Esophagus squamous epithelium (tissue), 5 donors: ENCODE data around the gene PFKFB4. TPM values are rescaled to one million over a fixed set of nuclear protein-coding genes. Genes with fewer than 3 reads are reported as not detected.

Experiments
- DNase-seq: peaks from one replicate; lab custom pipeline; 2025; lab: John Stamatoyannopoulos, UW
- H3K27ac ChIP-seq, 4 donors: fragments of 200-600 bp; sonication (generic); one replicate each; pipeline ENCODE4 v1.5.1; 2016 to 2019; ENCODE audit warnings: mild to moderate bottlenecking in 1 of 4
- H3K27me3 ChIP-seq, 4 donors: fragments of 200-600 bp; sonication (generic); 1 replicate in 3 of 4; 2 replicates in 1 of 4; pipeline versions ENCODE4 v1.5.1 to v1.6.0; 2017 to 2021; ENCODE audit warnings: antibody characterized with exemption in 1 of 4
- H3K36me3 ChIP-seq, 3 donors: fragments of 200-600 bp; sonication (generic); one replicate each; pipeline ENCODE4 v1.5.1; 2016 to 2019
- H3K4me1 ChIP-seq, 3 donors: fragments of 200-600 bp; sonication (generic); one replicate each; pipeline ENCODE4 v1.5.1; 2017 to 2019
- H3K4me3 ChIP-seq, 4 donors: fragments of 200-600 bp; sonication (generic); 1 replicate in 3 of 4; 2 replicates in 1 of 4; pipeline ENCODE4 v1.5.1; 2016 to 2019; ENCODE audit warnings: mild to moderate bottlenecking in 2 of 4, moderate library complexity in 1 of 4
- H3K9me3 ChIP-seq, 3 donors: fragments of 200-600 bp; sonication (generic); one replicate each; pipeline ENCODE4 v1.5.1; 2016 to 2019
- POLR2A ChIP-seq, 4 donors: fragments of 450-650 bp; IDR thresholded peaks; one replicate each; pipeline ENCODE4 v1.6.1; 2017; ENCODE audit warnings: antibody characterized with exemption in 4 of 4, mild to moderate bottlenecking in 4 of 4, moderate library complexity in 3 of 4
- WGBS, 2 donors: methylation state at CpG; one replicate each; pipeline ENCODE4 v1.1.5; 2018; 5-methylcytosine and 5-hydroxymethylcytosine counted together
- intact Hi-C: fragments of 100-400 bp; cut with DNase I; formaldehyde crosslinking; loops from one replicate; pipeline ENCODE4 v1.15.0; 2022
- total RNA-seq, 4 donors: library from RNA; depleted of rRNA; stranded (reverse); fragments of >200 nt; gene quantifications; one replicate each; pipeline ENCODE4 v1.1.0, GENCODE V29; 2016
- TF ChIP-seq, protein P1 (sequence below), 6 experiments: fragments of 450-650 bp in 4 of 6; fragments of 200-600 bp in 2 of 6; sonication (generic) in 2 of 6; IDR thresholded peaks; one replicate each; pipeline ENCODE4 v1.5.1; 2016 to 2019; ENCODE audit warnings: antibody characterized with exemption in 6 of 6, mild to moderate bottlenecking in 4 of 6, moderate library complexity in 4 of 6
- donor health status: DM: yes; HTN: yes; CAD: no.

Gene PFKFB4
- total RNA-seq, 4 donors from 2014 or later = 6.7 to 10.2 (median 8.0) TPM

DNA sequence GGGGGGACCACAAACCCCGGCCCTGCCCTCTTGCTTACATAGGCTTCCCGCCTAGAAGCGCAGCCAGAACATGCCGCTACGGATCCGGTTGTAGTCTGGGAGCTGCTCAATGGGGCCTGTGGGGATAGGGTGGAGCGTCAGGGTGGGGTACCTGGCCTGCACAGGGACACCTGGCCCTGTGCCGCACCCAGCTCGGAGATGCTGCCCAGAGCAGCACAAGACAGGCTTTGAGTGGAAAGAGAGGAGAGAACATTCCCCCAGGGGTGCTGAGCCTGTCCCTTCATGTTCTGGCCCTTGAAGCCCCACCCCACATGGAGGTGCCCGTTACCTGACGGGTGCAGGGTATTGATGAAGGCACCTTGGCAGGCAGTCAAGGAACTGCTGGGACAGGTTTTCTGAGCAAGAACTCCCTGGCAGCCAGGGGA lies 42.5 kb upstream of the PFKFB4 start:
- peaks cover 49 to 84% (median 60%) of the 10 kb centered on the region in 3 donors for H3K4me1 ChIP-seq
- H3K9me3 ChIP-seq = no peaks in the 10 kb centered on the region
- H3K36me3 ChIP-seq = peaks cover 34 to 62% (median 46%) of the 10 kb centered on the region in 3 donors
- TF ChIP-seq POLR2A (IDR thresholded peaks at IDR 0.05) = no peak
- TF ChIP-seq, protein P1, sequence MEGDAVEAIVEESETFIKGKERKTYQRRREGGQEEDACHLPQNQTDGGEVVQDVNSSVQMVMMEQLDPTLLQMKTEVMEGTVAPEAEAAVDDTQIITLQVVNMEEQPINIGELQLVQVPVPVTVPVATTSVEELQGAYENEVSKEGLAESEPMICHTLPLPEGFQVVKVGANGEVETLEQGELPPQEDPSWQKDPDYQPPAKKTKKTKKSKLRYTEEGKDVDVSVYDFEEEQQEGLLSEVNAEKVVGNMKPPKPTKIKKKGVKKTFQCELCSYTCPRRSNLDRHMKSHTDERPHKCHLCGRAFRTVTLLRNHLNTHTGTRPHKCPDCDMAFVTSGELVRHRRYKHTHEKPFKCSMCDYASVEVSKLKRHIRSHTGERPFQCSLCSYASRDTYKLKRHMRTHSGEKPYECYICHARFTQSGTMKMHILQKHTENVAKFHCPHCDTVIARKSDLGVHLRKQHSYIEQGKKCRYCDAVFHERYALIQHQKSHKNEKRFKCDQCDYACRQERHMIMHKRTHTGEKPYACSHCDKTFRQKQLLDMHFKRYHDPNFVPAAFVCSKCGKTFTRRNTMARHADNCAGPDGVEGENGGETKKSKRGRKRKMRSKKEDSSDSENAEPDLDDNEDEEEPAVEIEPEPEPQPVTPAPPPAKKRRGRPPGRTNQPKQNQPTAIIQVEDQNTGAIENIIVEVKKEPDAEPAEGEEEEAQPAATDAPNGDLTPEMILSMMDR (IDR thresholded peaks at IDR 0.05) = no peak
- H3K27me3 ChIP-seq = peaks cover 0 to 16% (median 0%) of the 10 kb centered on the region in 4 donors
- H3K4me3 ChIP-seq = no peak overlapping the region
- whole genome bisulfite sequencing, 2 donors = 22 to 76% methylated on average over 3 to 7 of the region's 11 CpGs
- H3K27ac ChIP-seq = peak overlapping the region; percentile 82 to 90 (median 89)
- intact Hi-C loops = no loop called here
- no peak for DNase-seq

DNA sequence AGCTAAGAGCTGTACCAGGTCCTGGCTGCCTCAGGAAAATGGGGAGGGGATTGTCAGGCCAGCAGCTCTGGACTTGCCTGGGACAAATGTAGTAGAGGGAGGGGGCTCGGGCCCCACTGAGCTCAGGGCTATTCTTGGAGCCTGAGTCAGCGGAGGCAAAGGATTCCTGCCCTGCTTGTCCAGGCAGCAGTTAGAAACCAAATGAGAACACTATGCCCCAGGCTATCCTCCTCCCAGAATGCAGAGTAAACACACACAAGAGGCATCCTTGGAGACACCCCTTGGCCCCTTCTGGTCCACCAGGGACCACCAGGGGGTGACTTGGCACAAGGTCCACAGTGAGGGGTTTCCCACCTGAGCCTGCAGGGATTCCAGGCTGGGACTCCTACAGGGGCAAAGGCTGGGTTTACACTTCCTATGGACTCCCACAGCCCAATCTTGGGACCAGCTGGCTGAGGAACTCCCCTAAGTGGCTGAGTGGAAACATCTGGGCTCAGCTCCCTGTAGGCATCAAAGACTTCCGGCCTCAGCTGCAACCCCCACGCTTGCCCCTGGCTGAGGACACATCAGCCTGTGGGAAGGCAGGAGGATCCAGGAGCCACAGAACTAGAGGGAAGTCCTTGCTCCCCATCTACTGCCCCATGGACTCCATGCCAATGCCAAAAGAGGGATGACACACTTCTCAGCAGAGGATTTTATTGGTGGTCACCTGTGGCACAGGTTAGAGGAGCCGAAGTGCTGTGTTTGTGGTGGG lies 41.9 kb upstream of the PFKFB4 start:
- H3K36me3 ChIP-seq = peaks cover 28 to 56% (median 40%) of the 10 kb centered on the region in 3 donors
- no peak for DNase-seq
- WGBS, 2 donors = 29 to 40% methylated on average over 1 to 3 of the region's 5 CpGs

DNA sequence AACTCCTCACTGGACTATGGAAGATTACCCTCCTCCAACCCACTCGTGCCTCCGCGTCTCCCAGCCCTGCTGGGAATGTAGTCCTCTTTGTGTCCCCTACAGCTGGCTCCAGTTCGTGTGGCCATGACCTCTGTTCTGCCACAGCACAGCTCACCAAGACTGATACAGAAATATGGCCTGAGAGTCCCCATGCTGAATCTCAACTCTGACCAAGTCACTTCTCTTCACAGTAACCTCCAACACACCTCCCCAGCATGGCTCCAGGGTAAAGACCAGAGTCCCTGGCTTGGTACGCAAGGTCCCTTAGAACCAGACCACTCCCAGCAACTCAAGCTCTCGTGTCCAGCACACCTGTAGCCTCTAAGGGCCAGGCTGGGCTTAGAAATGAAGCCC lies 40.8 kb upstream of the PFKFB4 start:
- WGBS, 2 donors = 79 to 81% methylated on average over 6 of the region's 6 CpGs

More for the DNA sequence above, 41.9 kb upstream of the PFKFB4 start:
- peaks cover 0 to 20% (median 0%) of the 10 kb centered on the region in 4 donors for H3K27me3 ChIP-seq
- no peaks in the 10 kb centered on the region for H3K9me3 ChIP-seq
- peak overlapping the region; percentile 82 to 90 (median 89) for H3K27ac ChIP-seq
- intact Hi-C loops = no loop called here
- no peak for TF ChIP-seq POLR2A (IDR thresholded peaks at IDR 0.05)
- TF ChIP-seq, protein P1 (IDR thresholded peaks at IDR 0.05) = no peak
- peak overlapping the region in 1 of 4 donors; percentile 4 for H3K4me3 ChIP-seq
- H3K4me1 ChIP-seq = peaks cover 54 to 90% (median 66%) of the 10 kb centered on the region in 3 donors

DNA sequence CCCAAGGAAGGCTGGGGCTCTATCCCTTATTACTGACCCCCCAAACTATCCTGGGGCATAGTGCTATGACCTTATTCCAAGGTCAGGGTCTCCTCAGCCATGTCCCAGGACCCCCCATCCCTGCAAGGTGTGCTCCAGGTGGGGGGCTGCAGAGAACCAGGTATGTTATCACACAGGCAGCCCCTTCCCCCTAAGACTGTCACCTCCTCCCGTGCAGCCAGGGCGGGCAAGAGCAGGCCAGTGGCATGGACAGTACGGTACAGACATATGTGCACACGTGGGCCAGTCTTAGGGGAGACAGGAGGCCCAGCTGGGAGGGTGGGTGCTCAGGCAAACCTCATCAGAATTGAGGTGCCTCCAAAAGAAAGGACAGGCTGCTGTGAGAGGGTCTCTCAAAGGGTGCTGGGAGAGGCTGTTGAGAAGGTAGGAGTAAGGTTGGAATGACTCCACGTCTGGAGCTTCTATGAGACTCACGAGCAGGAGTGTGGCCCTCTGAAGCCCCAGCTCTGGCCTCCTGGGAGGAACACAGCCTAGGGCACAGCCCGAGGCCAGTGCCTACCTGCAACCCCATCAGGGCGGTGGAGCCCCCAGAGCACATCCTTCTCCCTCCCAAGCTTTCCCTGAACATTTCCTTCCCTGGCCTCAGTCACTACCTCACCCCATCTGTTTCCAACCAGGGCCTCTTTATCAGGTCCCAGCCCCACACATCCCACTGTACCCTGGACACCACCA lies 40.2 kb upstream of the PFKFB4 start:
- Histone ChIP-seq H3K4me3 (no peak overlapping the region), H3K27ac (peak overlapping the region; percentile 82 to 90 (median 89)), H3K27me3 (peaks cover 0 to 28% (median 0%) of the 10 kb centered on the region in 4 donors), H3K9me3 (no peaks in the 10 kb centered on the region), H3K36me3 (peaks cover 19 to 50% (median 23%) of the 10 kb centered on the region in 3 donors), H3K4me1 (peaks cover 54 to 100% (median 69%) of the 10 kb centered on the region in 3 donors)
- TF ChIP-seq, protein P1 (IDR thresholded peaks at IDR 0.05) = no peak
- no peak for TF ChIP-seq POLR2A (IDR thresholded peaks at IDR 0.05)
- intact Hi-C loops = no loop called here
- DNase-seq = no peak
- WGBS, 2 donors = 66 to 79% methylated on average over 5 to 7 of the region's 8 CpGs

More for the DNA sequence above, 40.8 kb upstream of the PFKFB4 start:
- Histone ChIP-seq H3K27ac (peak overlapping the region; percentile 82 to 90 (median 89)), H3K4me1 (peaks cover 54 to 100% (median 69%) of the 10 kb centered on the region in 3 donors), H3K9me3 (no peaks in the 10 kb centered on the region), H3K27me3 (peaks cover 0 to 28% (median 0%) of the 10 kb centered on the region in 4 donors), H3K4me3 (no peak overlapping the region), H3K36me3 (peaks cover 19 to 50% (median 29%) of the 10 kb centered on the region in 3 donors)
- no peak for DNase-seq
- intact Hi-C loops = no loop called here
- TF ChIP-seq, protein P1 (IDR thresholded peaks at IDR 0.05) = no peak
- TF ChIP-seq POLR2A (IDR thresholded peaks at IDR 0.05) = no peak
